Measurements from ENCODE around the gene EVA1A. TPM values are rescaled to one million over a fixed set of nuclear protein-coding genes. Genes with fewer than 3 reads are reported as not detected.

The EVA1A gene
- total and polyA plus RNA-seq, 4 donors, result 45.7 to 206 (median 100) TPM

DNA sequence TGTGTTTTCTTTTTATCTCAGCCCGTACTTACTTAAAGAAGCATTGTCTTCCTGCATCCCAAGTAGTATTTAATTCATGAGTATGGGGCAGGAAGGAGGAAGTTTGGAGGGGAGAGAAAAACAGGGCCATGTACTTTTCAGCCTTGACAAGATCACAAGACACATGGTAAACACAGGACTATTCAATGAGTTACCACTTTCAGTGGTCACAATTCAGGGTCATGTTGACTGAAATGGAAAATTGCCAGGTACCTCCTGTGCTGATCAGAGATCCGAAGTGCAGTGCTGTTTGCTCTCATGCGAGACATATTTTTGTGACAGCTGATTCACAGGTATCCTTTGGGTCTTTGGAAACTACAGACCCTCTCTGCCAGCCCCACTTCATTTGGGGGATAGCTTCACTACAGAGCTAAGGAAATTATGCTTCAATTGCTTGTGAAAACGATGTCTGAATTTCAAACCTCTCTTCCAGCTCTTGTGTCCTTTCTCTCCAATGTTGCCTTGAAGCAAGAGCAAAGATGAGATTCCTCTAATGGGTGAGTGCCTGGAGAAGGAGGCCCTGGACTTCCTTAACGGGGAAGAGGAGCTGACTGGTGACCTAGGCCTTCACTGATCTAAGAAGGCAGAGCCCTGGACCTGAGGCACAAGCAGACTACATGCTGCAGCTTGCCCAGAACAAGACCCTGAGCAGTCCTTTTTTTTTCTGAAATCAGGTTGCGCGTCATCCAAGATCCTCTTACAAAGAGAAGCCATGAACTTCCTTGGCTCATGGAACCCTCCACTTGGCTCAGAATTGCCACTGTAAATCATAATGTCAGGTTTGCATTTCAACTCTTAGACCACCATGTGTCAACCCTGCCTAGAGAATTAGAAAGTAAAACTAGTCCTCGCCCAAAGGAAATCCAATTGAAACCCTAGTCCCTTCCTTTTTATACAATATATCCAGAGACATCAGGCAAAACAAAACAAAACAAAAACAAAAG, 44.1 kb downstream of the EVA1A start (continued):
- TF ChIP-seq EGR1 (IDR thresholded peaks at IDR 0.05; ENCODE audit: low read depth in 2 of 2) (peak in 1 of 2 donors; percentile 31), MAX (IDR thresholded peaks at IDR 0.05) (peak; percentile 82), NR2F2 (IDR thresholded peaks at IDR 0.05) (no peak), HNF4G (IDR thresholded peaks at IDR 0.05) (peak; percentile 55)
- TF ChIP-seq, protein P1, sequence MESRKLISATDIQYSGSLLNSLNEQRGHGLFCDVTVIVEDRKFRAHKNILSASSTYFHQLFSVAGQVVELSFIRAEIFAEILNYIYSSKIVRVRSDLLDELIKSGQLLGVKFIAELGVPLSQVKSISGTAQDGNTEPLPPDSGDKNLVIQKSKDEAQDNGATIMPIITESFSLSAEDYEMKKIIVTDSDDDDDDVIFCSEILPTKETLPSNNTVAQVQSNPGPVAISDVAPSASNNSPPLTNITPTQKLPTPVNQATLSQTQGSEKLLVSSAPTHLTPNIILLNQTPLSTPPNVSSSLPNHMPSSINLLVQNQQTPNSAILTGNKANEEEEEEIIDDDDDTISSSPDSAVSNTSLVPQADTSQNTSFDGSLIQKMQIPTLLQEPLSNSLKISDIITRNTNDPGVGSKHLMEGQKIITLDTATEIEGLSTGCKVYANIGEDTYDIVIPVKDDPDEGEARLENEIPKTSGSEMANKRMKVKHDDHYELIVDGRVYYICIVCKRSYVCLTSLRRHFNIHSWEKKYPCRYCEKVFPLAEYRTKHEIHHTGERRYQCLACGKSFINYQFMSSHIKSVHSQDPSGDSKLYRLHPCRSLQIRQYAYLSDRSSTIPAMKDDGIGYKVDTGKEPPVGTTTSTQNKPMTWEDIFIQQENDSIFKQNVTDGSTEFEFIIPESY (IDR thresholded peaks at IDR 0.05), result peak; percentile 89

DNA sequence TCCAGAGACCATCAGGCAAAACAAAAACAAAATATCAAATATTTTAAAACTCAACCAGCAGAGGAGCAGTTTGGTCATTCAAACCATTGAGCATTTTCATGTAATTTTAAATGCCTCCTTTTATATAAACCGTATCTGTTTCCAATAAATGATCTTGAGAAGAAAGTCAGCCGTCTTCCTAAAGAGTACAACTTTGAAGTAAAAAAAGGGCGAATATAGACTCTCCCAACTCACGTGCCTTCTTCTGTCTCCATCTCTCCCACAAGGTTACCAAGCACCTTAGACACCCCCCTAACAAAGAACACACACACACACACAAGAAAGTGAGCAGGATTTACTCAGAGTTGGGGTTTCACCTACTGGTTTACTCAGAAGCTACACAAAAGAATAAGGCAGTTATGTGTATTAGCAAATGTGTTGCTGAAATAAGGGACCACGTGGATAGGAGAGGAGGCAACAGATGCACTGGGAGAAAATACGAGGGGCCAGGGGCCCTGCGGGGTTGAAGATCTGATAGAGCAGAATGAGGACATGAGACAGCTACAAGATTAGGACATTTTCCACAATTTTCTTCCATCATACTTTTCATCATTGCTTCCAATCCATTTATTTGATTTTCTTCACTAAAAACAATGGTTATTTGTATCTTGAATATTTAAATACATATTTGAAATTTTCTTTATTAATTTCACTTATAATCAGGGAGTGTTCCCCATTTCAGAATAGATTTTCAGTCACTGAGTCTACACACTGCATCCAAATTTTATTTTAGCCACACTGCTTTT, 45.0 kb downstream of the EVA1A start:
- H3K27ac ChIP-seq (ENCODE audit: low read depth in 1 of 2, low read length in 2 of 2), result peak overlapping the region; percentile 79 to 96
- H3K9me3 ChIP-seq (ENCODE audit: control insufficient read depth in 4 of 4, low read length in 3 of 4), result peaks cover 0 to 6% (median 3%) of the 10 kb centered on the region in 4 donors
- peaks cover 5 to 47% (median 28%) of the 10 kb centered on the region in 4 donors for H3K4me1 ChIP-seq (ENCODE audit: control insufficient read depth in 4 of 4, insufficient read depth in 4 of 4, low read length in 3 of 4)
- 51% methylated on average over 7 of the region's 7 CpGs for WGBS
- peak overlapping the region in 2 of 3 donors; percentile 30 to 43 for H3K4me3 ChIP-seq (ENCODE audit: low read depth in 1 of 3, low read length in 3 of 3)
- H3K36me3 ChIP-seq (ENCODE audit: control insufficient read depth in 4 of 4, insufficient read depth in 3 of 4, low read depth in 1 of 4, low read length in 3 of 4), result peaks cover 3 to 25% (median 13%) of the 10 kb centered on the region in 4 donors
- no peak for DNase-seq (ENCODE audit: low spot score)
- TF ChIP-seq, protein P1 (IDR thresholded peaks at IDR 0.05), result no peak
- TF ChIP-seq SP1 (IDR thresholded peaks at IDR 0.05), result no peak
- TF ChIP-seq, protein P2, sequence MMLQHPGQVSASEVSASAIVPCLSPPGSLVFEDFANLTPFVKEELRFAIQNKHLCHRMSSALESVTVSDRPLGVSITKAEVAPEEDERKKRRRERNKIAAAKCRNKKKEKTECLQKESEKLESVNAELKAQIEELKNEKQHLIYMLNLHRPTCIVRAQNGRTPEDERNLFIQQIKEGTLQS (IDR thresholded peaks at IDR 0.05), result no peak
- no peak for TF ChIP-seq HNF4G (IDR thresholded peaks at IDR 0.05)
- TF ChIP-seq RXRA (IDR thresholded peaks at IDR 0.05), result no peak
- TF ChIP-seq TAF1 (conservative IDR thresholded peaks at IDR 0.05), result no peak
- no peak for TF ChIP-seq YY1 (IDR thresholded peaks at IDR 0.05)
- TF ChIP-seq FOXA1 (IDR thresholded peaks at IDR 0.05), result no peak
- TF ChIP-seq NR2F2 (IDR thresholded peaks at IDR 0.05), result no peak
- no peak for TF ChIP-seq GABPA (IDR thresholded peaks at IDR 0.05 in 1 of 2, conservative IDR thresholded peaks at IDR 0.05 in 1 of 2)
- no peak for TF ChIP-seq JUND (IDR thresholded peaks at IDR 0.05)
- TF ChIP-seq MAX (IDR thresholded peaks at IDR 0.05), result no peak
- TF ChIP-seq FOXA2 (IDR thresholded peaks at IDR 0.05), result no peak
- no peaks in the 10 kb centered on the region for H3K27me3 ChIP-seq (ENCODE audit: control insufficient read depth in 4 of 4, insufficient read depth in 4 of 4, low read length in 3 of 4)
- H3K9ac ChIP-seq (ENCODE audit: low read depth in 1 of 2, low read length in 2 of 2), result peak overlapping the region; percentile 2 to 45
